Activated naive CD8-positive, alpha-beta T cell treated with anti-CD3 and anti-CD28 coated beads for 36 hours (primary cell): ENCODE results near the gene RCAN2. TPM values are rescaled to one million over a fixed set of nuclear protein-coding genes. Genes with fewer than 3 reads are reported as not detected.
"Not testable (repeated sequence)": the region's sequence is repeated elsewhere in the genome, so short reads cannot be mapped to it uniquely, and the experiment has no call there.

ENCODE experiments used
- DNase-seq: peaks from one replicate; pipeline ENCODE4 v3.0.0; 2021
- H3K27ac Mint-ChIP-seq: one replicate; pipeline ENCODE4 v1.8.0; 2022; ENCODE audit warnings: mild to moderate bottlenecking, moderate library complexity, mixed read lengths
- H3K27me3 Mint-ChIP-seq: one replicate; pipeline ENCODE4 v1.8.0; 2022; ENCODE audit warnings: mild to moderate bottlenecking, mixed read lengths
- H3K36me3 Mint-ChIP-seq: one replicate; pipeline ENCODE4 v1.8.0; 2021; ENCODE audit warnings: mild to moderate bottlenecking, mixed read lengths
- H3K4me1 Mint-ChIP-seq: one replicate; pipeline ENCODE4 v1.8.0; 2021; ENCODE audit warnings: mixed read lengths
- H3K4me3 Mint-ChIP-seq: one replicate; pipeline ENCODE4 v1.8.0; 2022; ENCODE audit warnings: mild to moderate bottlenecking, moderate library complexity, mixed read lengths
- H3K9me3 Mint-ChIP-seq: one replicate; pipeline ENCODE4 v1.8.0; 2022; ENCODE audit warnings: mixed read lengths
- total RNA-seq, 2 experiments: library from RNA; stranded (reverse); gene quantifications; one replicate each; pipeline ENCODE4 v1.2.3, GENCODE V29; 2021

The RCAN2 gene
- total RNA-seq, 2 experiments from 2014 or later: not detected

GRCh38 chr6:46393161-46393939 lies 97.9 kb downstream of the RCAN2 start:
- Mint-ChIP-seq H3K4me3 (no peak overlapping the region), H3K27ac (no peak overlapping the region), H3K4me1 (no peaks in the 10 kb centered on the region), H3K9me3 (no peaks in the 10 kb centered on the region), H3K27me3 (peaks cover 4% of the 10 kb centered on the region), H3K36me3 (no peaks in the 10 kb centered on the region)
- no peak for DNase-seq

DNA sequence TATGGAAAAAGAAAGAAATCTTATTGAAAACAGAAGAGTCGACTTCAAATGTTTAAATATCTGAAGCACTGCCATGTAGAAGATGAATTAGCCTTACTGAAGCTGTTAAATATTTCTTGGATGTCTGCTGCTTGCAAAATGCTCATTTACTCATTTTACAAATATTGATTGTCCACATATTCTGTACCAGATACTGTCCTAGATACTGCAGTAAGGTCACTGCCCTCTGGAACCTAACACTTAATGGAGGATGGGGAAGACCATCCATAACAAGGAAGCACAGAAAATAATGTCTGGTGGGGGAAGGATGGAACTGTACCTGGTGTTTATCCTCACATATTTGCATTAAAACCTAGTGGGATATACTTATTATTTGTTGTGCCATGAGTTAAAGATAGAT lies 99.0 kb downstream of the RCAN2 start:
- no peak overlapping the region for H3K4me3 Mint-ChIP-seq
- no peak for DNase-seq
- H3K27ac Mint-ChIP-seq: no peak overlapping the region
- peaks cover 4% of the 10 kb centered on the region for H3K27me3 Mint-ChIP-seq
- no peaks in the 10 kb centered on the region for H3K36me3 Mint-ChIP-seq
- no peaks in the 10 kb centered on the region for H3K4me1 Mint-ChIP-seq
- no peaks in the 10 kb centered on the region for H3K9me3 Mint-ChIP-seq

DNA sequence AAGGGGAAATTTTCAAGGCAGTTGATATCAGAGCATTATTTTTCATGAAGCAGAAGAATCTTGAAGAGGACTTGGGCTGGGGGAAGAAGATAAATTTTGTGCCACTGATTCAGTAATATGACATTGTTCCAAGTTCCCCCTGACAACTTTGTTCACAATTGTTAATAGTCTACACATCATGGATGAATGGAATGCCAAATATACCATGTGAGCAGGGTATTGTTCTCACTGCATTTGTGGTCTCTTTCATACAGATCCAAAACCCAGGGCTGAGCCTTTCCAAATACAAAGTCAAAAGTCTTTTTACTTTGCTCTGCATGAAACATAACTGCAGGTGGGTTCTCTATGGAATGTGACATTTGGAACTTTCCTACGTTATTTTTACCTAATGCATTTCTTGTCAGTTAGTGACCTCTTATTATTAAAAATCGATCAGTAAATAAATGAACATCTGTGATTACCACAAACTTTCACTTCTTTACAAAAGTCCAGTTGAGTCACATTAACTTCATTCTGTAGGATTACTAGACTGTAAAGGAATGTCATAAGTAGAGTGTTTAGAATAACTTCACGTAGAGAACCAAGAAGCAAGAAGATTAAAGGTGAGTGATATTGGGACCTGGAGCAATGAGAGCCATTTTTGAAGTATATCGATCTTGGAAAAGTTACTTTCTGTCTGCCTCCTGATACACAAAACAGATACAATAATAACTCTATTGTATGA lies 100.9 kb downstream of the RCAN2 start:
- Mint-ChIP-seq H3K9me3 (peaks cover 3% of the 10 kb centered on the region), H3K27me3 (peaks cover 9% of the 10 kb centered on the region), H3K36me3 (no peaks in the 10 kb centered on the region), H3K4me1 (no peaks in the 10 kb centered on the region), H3K27ac (no peak overlapping the region), H3K4me3 (no peak overlapping the region)
- DNase-seq: no peak

DNA sequence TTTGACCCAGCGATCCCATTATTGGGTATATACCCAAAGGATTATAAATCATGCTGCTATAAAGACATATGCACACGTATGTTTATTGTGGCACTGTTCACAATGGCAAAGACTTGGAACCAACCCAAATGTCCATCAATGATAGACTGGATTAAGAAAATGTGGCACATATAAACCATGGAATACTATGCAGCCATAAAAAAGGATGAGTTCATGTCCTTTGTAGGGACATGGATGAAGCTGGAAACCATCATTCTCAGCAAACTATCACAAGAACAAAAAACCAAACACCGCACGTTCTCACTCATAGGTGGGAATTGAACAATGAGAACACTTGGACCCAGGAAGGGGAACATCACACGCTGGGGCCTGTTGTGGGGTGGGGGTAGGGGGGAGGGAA lies 103.5 kb downstream of the RCAN2 start:
- DNase-seq, H3K27ac Mint-ChIP-seq, H3K9me3 Mint-ChIP-seq, H3K4me1 Mint-ChIP-seq, H3K4me3 Mint-ChIP-seq, H3K36me3 Mint-ChIP-seq: not testable (repeated sequence)
- peaks cover 26% of the 10 kb centered on the region for H3K27me3 Mint-ChIP-seq

- no peaks in the 10 kb centered on the region for H3K36me3 Mint-ChIP-seq
- peaks cover 1% of the 10 kb centered on the region for H3K9me3 Mint-ChIP-seq
- H3K4me1 Mint-ChIP-seq: no peaks in the 10 kb centered on the region
- peaks cover 33% of the 10 kb centered on the region for H3K27me3 Mint-ChIP-seq
- no peak for DNase-seq
- no peak overlapping the region for H3K27ac Mint-ChIP-seq
- H3K4me3 Mint-ChIP-seq: no peak overlapping the region
Measured at GRCh38 chr6:46381579-46381978, 109.7 kb downstream of the RCAN2 start.

- no peaks in the 10 kb centered on the region for H3K9me3 Mint-ChIP-seq
- DNase-seq: no peak
- no peak overlapping the region for H3K27ac Mint-ChIP-seq
- no peaks in the 10 kb centered on the region for H3K36me3 Mint-ChIP-seq
- no peak overlapping the region for H3K4me3 Mint-ChIP-seq
- H3K27me3 Mint-ChIP-seq: peaks cover 31% of the 10 kb centered on the region
- H3K4me1 Mint-ChIP-seq: peaks cover 5% of the 10 kb centered on the region
Measured at GRCh38 chr6:46381057-46381456, 110.2 kb downstream of the RCAN2 start.

GRCh38 chr6:46380152-46380807 lies 111.0 kb downstream of the RCAN2 start:
- peaks cover 30% of the 10 kb centered on the region for H3K27me3 Mint-ChIP-seq
- H3K9me3 Mint-ChIP-seq: no peaks in the 10 kb centered on the region
- no peak overlapping the region for H3K4me3 Mint-ChIP-seq
- no peaks in the 10 kb centered on the region for H3K36me3 Mint-ChIP-seq
- H3K27ac Mint-ChIP-seq: no peak overlapping the region
- no peak for DNase-seq
- peaks cover 5% of the 10 kb centered on the region for H3K4me1 Mint-ChIP-seq

DNA sequence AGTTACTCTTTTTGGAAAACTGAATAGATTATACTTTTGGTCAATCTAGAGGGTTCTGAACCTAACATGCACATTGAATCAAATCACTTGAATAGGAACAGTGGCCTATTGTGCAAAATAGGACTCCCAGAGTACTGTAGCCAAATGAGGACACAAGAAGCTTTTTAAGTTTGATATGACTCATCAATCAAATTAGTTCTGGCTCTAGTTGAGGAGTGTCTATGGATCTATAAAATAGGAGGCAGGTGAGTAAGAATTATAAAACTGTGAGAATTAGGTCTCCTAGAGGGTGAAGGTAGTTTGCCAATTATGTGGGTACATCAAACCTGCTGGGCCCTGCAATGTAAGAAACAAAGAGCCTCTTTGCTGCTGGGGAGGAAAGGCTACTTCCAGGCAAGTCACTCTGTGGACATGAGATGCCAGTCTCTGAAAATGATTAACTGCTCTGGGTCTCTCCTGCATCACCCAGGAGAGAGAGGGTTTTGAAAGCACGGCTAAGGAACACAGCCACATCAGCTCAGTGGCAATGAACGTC lies 112.3 kb downstream of the RCAN2 start:
- no peak overlapping the region for H3K4me3 Mint-ChIP-seq
- H3K36me3 Mint-ChIP-seq: no peaks in the 10 kb centered on the region
- peaks cover 17% of the 10 kb centered on the region for H3K27me3 Mint-ChIP-seq
- no peak for DNase-seq
- H3K4me1 Mint-ChIP-seq: peaks cover 5% of the 10 kb centered on the region
- no peaks in the 10 kb centered on the region for H3K9me3 Mint-ChIP-seq
- H3K27ac Mint-ChIP-seq: no peak overlapping the region

- no peaks in the 10 kb centered on the region for H3K36me3 Mint-ChIP-seq
- no peak for DNase-seq
- no peak overlapping the region for H3K27ac Mint-ChIP-seq
- no peak overlapping the region for H3K4me3 Mint-ChIP-seq
- no peaks in the 10 kb centered on the region for H3K9me3 Mint-ChIP-seq
- H3K27me3 Mint-ChIP-seq: peaks cover 13% of the 10 kb centered on the region
- H3K4me1 Mint-ChIP-seq: peaks cover 5% of the 10 kb centered on the region
Measured at GRCh38 chr6:46378161-46378881, 112.9 kb downstream of the RCAN2 start.

DNA sequence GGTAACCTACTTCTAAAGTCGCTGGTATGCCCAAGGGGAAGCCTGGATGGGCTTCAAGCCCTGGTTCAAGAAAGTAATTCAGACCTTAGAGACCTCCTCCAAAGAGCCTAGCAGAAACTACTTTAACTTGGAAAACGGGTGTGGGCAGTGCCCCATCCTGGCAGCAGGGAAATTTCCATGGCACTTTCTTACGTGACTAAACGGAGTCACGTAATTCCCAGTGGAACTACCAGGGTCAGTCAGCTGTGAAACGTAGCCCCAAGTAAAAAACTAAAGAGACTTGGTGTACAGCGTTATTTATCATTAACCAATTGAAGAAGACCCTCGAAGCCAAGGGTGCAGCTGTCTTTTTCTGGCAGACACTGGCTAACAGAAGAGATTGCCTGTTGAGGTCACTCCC lies 114.0 kb downstream of the RCAN2 start:
- DNase-seq: no peak
- no peaks in the 10 kb centered on the region for H3K36me3 Mint-ChIP-seq
- H3K27ac Mint-ChIP-seq: no peak overlapping the region
- H3K9me3 Mint-ChIP-seq: no peaks in the 10 kb centered on the region
- H3K4me3 Mint-ChIP-seq: no peak overlapping the region
- H3K27me3 Mint-ChIP-seq: peaks cover 13% of the 10 kb centered on the region
- peaks cover 5% of the 10 kb centered on the region for H3K4me1 Mint-ChIP-seq

- Mint-ChIP-seq H3K4me1 (peaks cover 5% of the 10 kb centered on the region), H3K9me3 (no peaks in the 10 kb centered on the region), H3K27me3 (peaks cover 11% of the 10 kb centered on the region), H3K27ac (no peak overlapping the region), H3K4me3 (no peak overlapping the region), H3K36me3 (no peaks in the 10 kb centered on the region)
- no peak for DNase-seq
Measured at GRCh38 chr6:46376562-46377061, 114.6 kb downstream of the RCAN2 start.

DNA sequence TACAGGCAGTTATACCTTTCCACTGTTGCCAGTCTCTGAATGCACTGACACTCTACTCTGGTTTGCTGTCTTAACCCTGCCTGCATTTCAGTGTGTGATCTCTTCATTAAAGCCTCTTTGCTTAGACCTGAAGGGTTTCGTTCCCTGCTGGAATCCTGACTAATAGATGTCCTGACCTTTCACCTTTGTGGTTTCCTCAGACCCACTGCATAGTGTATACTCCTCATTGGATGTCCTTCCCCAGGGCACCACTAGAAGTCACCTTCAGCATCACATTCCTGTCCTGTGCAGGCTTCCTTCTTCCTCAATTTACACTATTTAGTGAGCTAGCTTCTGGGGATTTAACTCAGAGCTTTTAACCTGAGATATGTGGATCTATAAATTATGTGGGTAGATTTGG lies 120.6 kb downstream of the RCAN2 start:
- Mint-ChIP-seq H3K27ac (no peak overlapping the region), H3K36me3 (no peaks in the 10 kb centered on the region), H3K9me3 (no peaks in the 10 kb centered on the region), H3K4me3 (no peak overlapping the region), H3K27me3 (no peaks in the 10 kb centered on the region), H3K4me1 (no peaks in the 10 kb centered on the region)
- no peak for DNase-seq

DNA sequence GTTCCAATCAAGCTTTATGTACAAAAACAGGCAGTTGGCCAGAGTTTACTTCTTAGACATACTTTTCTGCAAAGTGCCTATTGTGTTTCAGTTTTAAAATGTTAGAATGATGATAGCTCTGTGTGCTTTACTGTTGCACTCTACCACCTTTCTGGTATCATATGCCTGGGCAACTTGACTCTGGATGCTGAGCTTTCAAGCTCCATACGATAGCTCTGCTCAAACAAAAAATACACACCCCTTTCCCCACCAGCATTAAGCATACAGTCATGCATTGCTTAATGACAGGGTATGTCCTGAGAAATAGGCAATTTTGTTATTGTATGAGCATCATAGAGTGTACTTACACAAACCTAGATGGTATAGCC lies 123.1 kb downstream of the RCAN2 start:
- Mint-ChIP-seq H3K9me3 (no peaks in the 10 kb centered on the region), H3K4me1 (no peaks in the 10 kb centered on the region), H3K36me3 (no peaks in the 10 kb centered on the region), H3K27ac (no peak overlapping the region), H3K27me3 (peaks cover 4% of the 10 kb centered on the region), H3K4me3 (no peak overlapping the region)
- no peak for DNase-seq

DNA sequence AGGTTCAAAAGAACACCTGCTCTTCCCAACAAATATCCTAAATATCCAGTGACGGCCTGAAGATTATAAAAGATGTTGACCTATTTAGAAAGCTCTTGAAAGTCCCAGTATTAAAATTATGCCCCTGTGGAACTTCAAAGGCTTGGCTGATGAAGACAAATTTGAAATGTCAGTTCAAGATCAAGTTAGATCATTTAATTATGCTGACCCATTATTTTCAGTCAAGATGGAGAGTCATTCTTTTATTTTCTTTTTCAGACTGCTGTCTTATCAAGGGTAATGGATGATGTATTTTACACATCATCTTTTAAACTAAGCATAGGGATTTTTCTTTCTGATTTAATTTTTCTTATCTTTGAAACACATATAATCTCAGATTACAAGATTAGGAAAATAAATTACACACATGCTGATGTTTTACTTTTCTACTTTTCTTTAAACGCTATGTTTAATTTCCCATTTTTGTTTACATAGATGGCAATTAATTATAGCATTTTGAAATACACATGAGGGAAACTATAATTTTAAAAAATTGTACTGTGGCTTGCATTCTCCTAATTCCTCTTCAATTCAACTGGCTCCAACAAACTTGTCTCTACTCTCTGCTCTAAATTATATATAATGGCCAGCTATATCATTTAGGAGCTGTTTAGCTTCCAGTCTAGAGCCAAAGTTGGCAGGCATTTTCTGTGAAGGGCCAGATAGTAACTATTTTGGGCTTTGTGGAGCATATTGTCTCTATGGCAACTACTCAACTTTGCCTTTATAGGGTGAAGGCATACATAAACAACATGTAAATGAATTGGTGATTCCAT lies 123.7 kb downstream of the RCAN2 start:
- DNase-seq: no peak
- no peaks in the 10 kb centered on the region for H3K4me1 Mint-ChIP-seq
- no peaks in the 10 kb centered on the region for H3K9me3 Mint-ChIP-seq
- peaks cover 4% of the 10 kb centered on the region for H3K27me3 Mint-ChIP-seq
- no peaks in the 10 kb centered on the region for H3K36me3 Mint-ChIP-seq
- no peak overlapping the region for H3K4me3 Mint-ChIP-seq
- H3K27ac Mint-ChIP-seq: no peak overlapping the region
